HG03558 (cell line): ENCODE results near the gene ACSL6.

Experiments used
- ATAC-seq: cut with Tn5 transposase; IDR thresholded peaks from one replicate; pipeline ENCODE4 v1.9.1; 2021; ENCODE audit warnings: moderate number of reproducible peaks; ENCODE audit not compliant: unreplicated experiment; ENCODE audit errors: extremely low read depth

Gene ACSL6

DNA sequence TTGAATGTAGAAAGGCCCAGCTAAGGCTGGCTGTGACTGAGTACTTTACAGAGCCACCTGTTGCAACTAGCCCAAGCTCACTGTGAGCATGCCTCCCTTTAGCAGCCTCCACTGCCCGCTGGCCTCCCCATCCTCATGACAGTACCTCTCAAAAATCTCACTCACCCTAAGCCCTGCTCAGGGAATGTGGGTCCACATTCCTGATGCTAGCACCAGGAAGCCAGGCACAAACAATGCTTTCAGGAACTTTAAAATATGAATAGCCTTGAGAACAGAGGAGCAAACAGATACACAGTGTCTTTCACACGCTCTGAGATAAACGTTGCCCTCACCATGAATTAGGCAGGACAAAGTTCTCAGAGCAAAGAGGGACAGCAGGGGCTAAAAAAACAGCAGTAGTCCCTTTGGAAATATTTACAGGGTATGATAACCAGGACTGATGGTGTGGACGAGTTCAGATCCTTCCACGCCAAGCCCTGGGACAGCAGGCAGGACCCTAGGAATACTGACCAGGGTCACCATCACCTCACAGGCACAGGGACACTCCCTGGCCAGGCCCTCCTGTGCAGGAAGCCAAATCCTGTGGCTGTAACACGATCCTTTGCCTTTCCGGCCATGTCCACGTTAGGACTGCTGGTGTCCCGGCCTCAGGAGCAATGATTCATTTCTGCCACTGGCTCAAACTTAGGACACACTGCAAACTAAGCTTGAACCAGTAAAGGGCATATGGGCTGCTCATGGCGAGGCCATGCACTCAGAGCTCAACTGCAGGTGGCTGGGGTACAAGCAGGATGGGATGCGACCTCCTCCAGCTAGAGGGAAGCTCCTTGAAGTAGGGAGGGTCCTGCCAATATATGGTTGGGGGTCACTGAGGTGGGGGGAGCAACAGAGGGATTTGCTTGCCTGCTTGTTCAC is 9.6 kb downstream of the ACSL6 start:
- no peak for ATAC-seq

DNA sequence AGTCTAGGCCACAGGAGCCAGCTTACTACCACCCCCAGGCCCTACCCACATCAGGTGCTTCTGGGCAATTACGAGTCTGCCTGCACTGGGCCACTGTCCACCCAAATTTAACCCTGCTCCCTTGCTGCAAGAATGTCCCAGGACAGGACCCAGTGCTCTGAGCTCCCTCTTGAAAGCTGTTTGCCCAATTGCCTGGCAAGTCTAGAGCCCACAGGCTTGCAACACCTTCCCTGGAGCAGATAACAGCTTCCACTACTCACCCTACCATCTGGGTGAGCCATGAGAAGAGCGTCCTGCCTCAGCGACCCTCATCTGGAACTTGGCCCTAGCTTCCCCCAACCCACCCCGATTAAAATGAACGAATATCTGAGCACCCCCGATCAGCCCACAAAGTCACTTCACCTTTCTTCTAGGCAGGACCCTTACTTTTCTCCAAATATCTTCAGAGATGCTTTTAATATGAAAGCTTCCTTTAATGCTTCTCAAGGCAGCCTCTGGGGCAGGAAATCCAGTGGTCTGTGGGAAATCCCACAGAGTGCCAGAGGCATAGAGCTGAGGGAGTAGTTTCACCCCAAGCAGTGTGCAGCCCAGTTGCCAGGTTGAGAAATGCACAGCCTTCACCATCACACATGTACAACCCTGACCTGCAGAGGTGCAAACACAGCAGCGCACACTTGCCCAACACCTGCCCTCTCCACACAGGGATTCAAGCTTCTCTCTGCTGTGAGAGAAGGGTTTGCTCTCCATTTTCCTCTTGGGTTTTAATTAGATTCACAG is 10.6 kb downstream of the ACSL6 start:
- no peak for ATAC-seq

DNA sequence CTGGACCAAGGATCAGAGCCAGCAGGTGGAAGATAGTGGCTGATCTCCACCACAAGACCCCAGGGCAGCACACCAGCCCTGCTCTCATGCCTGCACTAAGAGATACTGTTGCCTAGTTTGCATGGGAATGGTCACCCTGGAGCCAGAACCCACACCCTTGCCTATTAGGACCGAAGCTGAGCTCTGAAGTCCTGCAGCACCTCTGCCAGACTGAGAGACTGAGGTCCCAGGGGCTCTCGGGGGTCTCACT is 11.3 kb downstream of the ACSL6 start:
- no peak for ATAC-seq

DNA sequence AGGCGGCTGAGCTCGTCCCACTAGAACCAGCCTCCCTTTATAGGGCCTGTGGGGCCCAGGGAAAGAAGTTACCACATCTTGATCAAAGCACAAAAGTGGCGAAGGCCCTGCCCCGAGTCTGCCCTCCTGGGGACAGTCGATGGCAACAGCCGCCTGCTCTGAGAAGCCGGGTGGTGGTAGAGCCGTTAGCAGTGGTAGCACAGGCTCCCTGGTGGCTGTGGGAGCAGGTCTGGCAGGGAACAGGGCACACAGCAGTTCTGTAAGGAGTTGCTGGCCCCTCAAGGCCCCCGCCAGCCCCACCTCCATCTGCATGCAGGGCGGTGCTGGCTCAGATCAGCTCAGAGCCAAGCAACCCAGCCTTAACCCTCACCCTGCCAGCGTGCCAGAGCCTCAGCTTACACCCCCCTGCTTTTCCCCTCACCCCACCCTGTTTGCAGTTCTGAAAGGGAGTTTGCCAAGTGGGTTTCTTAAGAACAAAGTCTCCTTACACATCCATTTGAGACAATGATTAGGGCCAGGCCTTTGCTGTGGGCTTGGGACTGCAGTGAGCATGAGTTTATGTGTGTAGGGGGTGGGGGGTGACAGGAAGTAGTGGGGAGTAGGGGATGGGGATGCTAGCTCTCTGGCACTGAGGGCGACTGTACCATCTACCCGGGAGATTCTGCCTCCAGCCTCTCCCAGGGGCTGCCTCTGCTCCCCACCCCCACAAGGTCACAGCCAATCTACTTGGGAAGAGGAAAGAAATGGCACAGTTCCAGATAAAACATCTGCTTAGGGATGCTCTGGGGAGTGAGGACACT is 11.8 kb downstream of the ACSL6 start:
- ATAC-seq, result no peak

DNA sequence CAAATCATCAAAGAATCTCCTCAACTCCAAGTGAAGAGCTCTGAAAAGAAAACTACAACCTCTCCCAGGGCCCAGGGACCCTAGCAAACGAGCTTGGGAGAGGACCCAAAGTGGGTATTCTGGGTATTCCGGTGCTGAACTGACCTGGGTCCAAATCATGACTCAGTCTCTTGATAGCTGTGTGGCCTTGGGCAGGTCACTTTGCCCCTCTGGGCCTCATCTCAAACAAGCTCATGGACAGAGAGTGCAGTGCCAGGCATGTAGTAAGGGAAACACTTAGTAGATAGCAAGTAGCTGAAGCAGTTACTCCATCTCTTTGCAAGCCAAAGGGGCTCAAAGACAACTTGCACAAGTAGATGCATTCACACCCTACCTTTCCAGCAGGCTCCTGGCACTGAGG is 12.4 kb downstream of the ACSL6 start:
- no peak for ATAC-seq

DNA sequence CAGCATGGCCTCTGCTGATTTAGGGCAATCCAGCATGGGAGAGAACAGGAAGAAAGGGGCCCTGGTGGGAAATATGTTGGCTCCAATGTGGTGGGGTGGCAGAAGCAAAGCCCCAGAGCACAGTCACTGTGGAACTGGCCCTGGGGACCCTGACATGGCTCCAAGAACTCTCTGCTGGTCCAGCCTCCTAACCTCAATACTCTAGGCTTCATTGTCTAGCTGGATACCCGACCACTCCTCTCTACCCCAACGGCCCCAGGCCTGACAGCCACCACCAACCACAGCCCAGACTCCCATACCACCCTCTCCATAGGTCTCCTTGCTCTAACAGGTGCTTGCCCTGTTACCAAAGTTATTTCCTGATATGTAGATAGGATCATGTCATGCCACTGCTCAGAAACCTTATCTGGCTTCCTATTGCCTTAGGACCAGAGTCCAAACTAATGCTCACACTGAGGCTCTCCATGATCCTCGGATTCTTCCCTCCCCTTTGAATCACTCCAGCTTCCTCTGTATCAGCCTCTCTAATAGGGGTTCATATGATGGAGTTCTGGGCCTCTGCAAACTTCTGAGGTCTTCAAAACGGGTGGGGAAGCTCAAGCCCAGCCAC is 12.9 kb downstream of the ACSL6 start:
- ATAC-seq, result no peak

DNA sequence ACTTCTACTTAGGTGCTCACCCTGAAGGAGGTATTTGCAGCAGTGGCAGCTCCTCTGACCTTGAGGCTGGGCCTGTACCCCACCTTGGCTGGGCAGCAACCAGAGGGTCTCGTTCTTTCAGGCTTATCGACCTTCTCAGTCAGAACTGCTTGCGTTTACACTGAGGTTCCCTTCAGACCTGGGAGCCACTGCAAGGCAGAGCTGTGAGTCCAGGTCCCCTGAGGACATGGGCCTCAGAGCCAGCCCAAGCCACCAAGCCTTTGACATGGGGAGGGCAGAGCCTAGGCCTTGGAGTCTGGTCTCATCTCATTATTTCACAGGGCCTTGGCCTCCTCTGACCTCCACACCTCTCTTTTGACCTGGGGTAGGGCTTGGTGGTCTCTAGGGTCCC is 13.7 kb downstream of the ACSL6 start:
- no peak for ATAC-seq

DNA sequence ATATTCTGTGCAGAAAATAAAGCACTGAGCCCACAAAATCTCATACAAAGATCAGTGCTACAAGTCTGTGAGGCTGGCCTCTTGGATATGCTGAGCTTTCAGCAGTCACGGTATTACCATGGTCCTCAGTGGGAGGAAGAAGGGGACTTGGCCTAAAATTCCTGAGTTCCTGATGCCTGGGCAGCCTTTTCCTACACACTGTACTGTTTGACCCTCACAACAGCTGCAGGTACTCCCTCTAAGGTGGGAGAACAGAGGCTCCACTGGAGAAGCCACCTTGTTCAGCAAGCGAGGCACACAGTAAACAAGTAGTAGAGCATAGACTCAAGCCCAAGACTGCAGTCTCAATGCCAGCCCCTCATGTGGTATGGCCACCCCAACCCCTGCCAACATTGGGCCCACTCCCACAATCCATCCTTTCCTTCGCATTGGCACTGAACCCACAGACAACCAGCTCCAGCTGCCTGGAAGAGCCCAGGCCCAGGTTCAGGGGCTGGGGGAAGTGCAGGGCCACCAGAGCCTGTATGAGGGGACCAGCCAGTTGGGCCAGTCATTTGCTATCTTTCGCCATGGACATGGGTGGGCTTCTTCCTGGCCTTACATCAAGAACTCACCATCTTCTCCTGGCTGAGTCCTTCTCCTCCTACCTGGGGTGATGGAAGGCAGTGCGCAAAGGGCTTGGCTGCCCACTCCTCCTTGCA is 14.3 kb downstream of the ACSL6 start:
- ATAC-seq, result no peak

DNA sequence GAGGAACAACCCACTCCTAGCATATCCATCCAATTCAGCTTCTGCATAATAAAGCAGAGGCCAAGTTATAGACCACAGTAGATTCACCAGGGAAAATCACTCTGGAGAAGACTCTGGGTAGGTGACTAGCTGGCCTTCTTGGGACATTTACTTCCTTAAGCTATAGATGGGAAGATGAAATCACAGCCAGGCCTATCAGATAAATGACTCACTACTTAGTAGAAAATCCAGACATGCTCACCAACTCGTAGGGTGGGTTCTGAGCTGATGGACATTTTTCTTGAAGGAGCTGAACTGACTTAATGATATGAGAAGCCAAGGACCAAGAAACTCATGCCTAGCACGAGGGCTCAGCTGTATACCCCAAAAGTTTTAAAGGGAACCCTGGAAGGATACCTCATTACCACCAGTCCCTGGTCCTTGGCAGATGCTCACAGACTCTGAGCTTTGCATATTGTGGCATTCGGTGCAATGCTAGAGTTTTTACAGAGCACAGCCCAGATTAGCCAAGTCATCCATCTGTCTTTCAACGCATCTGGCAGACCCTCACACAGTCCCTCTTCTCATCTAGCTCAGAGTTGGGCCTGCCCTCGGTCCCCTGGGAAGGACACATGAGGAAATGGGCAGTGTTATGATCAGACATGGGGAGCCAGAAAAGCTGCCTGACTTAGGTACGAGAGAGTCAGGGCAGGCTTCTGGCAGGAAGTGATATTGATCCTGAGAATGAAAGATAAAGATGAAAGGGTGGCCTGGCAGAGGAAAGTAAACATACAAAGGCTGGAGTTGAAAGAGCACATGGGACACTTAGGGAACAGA is 15.0 kb downstream of the ACSL6 start:
- ATAC-seq, result no peak

DNA sequence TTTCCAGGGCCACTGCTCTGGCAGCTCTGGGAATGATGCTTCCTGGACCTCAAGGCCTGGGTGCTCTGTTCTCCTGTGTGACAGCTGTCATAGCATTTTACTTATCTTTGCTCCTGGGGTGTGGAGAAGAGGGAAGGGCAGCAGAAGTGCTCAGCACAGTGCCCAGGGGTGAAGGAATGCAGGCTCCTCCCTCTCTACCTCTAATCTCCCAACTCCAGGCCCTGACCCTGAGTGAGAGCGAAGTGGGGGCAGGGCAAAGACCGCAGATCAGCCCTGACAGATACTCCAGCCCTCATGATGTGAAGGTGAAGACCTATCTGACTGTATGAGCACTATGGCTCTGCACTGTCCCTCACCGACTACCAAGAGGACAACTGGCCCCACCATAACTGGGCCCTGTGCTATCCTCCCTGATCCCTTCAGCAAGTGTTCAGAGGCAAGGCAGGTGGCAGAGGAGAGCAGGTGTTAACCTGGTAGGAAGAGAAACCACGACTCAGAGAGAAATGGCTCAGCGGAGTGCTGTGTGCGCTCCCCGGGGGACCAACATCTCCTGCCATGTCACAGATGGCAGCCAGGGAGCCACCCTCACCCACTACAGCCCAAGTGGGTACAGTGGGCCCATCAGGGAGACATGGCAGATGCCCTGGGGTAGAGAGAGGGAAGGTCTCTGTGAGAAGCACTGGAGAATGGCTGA is 16.8 kb downstream of the ACSL6 start:
- no peak for ATAC-seq

DNA sequence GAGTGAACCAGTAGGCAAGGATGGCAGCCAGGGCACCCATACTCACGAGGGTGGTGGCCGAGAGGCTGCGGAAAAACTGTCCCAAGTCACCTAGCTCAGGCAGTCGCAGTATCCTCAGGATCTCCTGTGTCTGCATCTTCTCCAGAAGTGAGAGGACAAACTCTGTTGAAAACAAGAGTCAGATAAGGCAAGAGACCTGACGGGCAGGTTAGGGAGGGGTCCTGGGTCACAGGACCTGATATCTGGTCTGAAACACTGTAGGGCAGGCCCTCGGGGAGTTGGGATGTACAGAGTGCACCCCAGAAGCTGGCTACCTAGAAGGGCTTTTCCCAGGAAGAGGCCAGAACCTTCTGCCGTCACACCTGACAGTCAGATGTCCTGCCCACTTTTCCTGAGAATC is 17.4 kb downstream of the ACSL6 start:
- ATAC-seq, result no peak

DNA sequence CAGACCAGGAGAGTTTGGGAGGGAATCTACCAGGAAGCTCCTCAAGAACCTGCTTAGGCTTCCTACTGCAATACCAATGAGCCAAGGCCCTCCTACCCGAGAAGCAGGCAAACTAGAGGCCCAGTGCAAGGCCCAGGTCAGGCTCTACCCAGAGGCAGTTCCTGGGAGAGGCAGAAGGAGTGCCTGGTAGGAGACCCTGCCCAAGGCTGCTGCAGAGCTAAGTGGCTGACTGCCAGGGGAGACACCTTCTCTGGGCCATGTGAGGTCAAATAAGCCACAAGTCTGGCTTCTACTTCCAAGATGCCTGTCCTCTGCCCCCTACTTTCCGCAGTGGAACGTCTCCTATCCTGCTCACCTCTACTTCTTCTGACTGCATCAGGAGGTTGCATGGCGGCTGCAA is 17.8 kb downstream of the ACSL6 start:
- ATAC-seq, result no peak

DNA sequence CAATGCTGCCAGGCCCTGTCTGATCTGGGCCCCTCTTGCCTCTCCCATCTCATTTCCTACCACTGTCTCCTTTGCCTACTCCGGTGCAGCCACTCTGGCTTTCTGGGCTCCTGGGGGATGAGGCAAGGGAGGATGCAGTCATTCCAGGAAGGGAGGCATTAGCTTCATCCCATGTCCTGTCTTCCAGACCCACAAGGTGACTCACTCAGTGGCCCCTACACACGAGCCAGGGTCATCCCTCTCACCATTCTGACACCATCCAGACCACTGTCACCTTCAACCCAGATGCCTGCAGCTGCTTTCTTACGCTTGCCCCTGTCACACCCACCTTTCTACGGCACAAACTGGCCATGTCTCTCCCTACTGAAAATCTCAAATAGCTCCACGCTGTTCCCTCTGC is 19.1 kb downstream of the ACSL6 start:
- ATAC-seq, result no peak

DNA sequence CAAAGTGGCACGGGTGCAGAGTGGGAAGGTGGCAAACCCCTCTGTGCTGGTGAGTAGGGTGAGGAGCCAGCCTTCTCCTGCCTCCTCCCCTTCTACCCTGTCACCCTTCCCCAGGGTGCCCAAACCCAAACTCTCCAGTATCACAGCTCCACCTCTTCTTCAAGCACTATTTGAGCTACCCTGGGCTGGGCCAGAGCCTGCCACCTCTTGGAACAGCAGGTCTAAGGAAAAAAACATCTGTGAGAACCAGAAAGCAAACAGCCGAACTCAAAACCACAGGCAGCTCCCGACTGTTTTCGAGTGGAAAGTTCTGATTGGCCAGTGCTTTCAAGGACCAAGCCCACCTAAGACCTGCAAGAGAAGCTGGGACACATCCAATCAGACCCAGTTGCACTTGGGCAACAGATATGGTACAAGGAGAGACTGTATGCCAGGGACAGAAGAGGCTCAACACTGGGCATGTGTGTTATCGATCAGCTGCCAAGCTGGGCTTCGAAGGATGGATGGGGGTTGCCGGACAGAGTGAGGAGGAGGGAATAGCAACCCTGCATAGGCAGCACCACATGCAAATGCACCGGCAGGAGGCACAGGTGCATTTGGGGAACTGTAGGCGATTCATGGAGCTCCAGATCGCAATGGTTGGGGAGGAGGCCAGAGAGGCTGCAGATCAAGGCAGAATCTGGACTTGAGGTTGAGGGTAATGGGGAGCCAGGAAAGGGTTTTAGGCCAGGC is 19.7 kb downstream of the ACSL6 start:
- ATAC-seq, result no peak

DNA sequence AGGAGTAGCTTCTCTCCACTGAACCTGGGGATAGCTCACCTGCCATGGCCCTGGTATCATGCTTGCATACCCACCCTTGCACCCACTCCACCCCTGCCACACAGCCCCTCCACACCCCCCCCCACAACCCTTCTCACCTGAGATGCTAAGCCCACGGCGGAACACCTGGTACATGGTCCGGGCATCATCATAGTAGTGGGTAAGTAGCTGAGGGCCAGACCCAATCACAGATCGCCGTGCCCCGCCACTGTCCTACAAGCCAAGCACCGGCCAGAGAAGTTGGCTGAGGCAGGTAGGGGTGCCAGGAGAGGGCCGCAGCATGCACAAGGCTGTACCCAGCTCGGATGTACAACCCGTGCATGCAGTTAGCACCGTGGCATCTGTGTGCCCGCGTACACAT is 20.7 kb downstream of the ACSL6 start:
- ATAC-seq, result no peak

DNA sequence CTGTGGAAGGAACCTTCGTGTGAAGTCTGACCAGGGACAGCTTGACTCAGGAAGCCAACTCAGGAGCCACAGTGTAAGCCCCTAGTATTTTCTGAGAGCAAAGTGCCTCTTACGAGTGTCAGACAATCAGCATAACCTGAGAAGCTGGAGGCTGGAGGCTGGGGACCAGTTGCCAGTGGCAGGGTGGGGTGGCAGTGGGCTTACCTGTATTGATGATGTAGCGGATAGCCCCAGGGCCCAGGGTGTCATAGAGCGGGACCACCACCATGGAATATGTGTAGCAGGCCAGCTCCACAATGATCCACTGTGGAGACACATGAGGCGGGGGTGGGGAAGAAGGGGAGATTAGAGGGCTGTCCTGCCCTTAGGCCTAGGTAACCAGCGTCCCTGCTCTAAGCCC is 22.9 kb downstream of the ACSL6 start:
- no peak for ATAC-seq

DNA sequence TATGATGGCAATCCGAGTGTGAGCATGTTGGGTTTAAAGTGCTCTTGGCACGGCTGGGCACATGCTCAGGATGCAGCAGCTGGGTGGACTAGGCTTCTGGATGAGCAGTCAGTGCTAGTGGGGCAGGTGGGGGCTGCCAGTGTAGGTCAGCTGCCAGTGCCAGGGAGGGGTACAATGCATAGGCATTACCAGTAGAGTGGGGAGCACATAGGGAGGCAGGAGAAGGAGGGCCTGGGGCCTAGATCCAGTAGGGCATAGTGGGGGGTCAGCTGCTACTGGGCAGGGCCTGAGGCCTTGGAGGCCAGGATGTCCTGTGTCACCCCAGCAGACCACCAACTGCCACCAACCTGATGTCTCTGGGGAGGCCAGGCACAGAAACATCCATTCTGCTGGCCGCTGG is 24.2 kb downstream of the ACSL6 start:
- no peak for ATAC-seq
